ENCODE measurements around the gene NOPCHAP1.

NOPCHAP1 gene

DNA sequence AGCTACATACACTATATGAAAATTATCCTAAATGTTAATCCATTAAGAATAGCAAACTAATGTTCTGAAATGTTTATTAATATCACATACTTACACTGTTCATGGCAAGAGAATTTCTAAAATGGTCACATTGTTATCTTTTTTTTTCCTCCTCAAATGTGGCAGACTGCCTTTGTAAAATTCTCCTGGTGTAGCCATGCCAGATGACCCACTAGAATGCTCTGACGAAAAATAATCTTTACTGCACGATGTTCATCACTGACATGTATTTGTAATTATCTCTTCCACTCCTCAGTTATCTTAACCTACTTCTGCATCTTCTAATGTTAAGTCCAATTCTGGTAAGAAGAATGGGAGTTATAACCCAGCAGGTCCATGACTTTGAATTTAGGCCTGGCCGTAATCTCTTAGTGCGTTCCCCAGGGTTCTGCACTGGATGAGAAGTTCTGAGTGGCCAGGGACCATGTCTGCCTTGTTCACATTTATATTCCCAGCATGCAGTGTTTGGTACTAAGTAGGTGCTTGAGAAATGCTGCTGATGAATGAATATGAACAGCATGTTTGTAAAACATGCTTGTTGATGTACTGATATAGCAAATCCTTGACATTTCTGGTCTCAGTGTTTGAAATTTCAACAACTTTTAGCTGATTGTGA is 46.7 kb downstream of the NOPCHAP1 start:
- Histone ChIP-seq H3K4me3 (replicated peaks; ENCODE audit: insufficient read depth, low read length) (no peak overlapping the region), H3K27me3 (ENCODE audit: insufficient read depth, poor library complexity, severe bottlenecking) (no peaks in the 10 kb centered on the region), H3K27ac (replicated peaks) (no peak overlapping the region)
- no peak for DNase-seq (ENCODE audit: low read depth in 1 of 2, low spot score in 1 of 2)
- TF ChIP-seq GABPA (IDR thresholded peaks at IDR 0.05; ENCODE audit: low read depth) (no peak), POLR2AphosphoS5 (IDR thresholded peaks at IDR 0.05; ENCODE audit: low read depth) (no peak), SPI1 (IDR thresholded peaks at IDR 0.05; ENCODE audit: borderline replicate concordance, low read depth) (no peak)
- TF ChIP-seq, protein P1, sequence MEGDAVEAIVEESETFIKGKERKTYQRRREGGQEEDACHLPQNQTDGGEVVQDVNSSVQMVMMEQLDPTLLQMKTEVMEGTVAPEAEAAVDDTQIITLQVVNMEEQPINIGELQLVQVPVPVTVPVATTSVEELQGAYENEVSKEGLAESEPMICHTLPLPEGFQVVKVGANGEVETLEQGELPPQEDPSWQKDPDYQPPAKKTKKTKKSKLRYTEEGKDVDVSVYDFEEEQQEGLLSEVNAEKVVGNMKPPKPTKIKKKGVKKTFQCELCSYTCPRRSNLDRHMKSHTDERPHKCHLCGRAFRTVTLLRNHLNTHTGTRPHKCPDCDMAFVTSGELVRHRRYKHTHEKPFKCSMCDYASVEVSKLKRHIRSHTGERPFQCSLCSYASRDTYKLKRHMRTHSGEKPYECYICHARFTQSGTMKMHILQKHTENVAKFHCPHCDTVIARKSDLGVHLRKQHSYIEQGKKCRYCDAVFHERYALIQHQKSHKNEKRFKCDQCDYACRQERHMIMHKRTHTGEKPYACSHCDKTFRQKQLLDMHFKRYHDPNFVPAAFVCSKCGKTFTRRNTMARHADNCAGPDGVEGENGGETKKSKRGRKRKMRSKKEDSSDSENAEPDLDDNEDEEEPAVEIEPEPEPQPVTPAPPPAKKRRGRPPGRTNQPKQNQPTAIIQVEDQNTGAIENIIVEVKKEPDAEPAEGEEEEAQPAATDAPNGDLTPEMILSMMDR (IDR thresholded peaks at IDR 0.05; ENCODE audit: insufficient read depth, low read length) = no peak
- TF ChIP-seq, protein P2, sequence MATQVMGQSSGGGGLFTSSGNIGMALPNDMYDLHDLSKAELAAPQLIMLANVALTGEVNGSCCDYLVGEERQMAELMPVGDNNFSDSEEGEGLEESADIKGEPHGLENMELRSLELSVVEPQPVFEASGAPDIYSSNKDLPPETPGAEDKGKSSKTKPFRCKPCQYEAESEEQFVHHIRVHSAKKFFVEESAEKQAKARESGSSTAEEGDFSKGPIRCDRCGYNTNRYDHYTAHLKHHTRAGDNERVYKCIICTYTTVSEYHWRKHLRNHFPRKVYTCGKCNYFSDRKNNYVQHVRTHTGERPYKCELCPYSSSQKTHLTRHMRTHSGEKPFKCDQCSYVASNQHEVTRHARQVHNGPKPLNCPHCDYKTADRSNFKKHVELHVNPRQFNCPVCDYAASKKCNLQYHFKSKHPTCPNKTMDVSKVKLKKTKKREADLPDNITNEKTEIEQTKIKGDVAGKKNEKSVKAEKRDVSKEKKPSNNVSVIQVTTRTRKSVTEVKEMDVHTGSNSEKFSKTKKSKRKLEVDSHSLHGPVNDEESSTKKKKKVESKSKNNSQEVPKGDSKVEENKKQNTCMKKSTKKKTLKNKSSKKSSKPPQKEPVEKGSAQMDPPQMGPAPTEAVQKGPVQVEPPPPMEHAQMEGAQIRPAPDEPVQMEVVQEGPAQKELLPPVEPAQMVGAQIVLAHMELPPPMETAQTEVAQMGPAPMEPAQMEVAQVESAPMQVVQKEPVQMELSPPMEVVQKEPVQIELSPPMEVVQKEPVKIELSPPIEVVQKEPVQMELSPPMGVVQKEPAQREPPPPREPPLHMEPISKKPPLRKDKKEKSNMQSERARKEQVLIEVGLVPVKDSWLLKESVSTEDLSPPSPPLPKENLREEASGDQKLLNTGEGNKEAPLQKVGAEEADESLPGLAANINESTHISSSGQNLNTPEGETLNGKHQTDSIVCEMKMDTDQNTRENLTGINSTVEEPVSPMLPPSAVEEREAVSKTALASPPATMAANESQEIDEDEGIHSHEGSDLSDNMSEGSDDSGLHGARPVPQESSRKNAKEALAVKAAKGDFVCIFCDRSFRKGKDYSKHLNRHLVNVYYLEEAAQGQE (IDR thresholded peaks at IDR 0.05; ENCODE audit: insufficient replicate concordance, low read depth) = no peak

DNA sequence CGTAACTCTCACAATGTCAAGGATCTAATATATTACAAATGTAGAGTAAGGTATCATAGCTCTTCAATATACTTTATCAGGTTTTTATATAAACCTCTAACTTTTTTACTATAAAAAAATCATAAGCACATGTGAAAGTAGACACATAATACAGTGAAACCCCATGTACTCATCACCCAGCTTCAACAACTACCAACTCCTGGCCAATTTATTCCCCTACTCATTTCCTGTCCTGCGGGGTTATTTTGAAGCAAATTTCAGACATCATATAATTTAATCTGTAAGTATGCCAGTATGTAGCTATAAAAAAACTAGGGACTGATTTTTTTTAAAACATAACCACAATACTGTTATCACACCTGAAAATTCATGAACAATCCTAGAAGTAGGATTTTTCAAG is 47.7 kb downstream of the NOPCHAP1 start:
- Histone ChIP-seq H3K27ac (replicated peaks) (no peak overlapping the region), H3K4me3 (replicated peaks; ENCODE audit: insufficient read depth, low read length) (no peak overlapping the region), H3K27me3 (ENCODE audit: insufficient read depth, poor library complexity, severe bottlenecking) (no peaks in the 10 kb centered on the region)
- no peak for DNase-seq (ENCODE audit: low read depth in 1 of 2, low spot score in 1 of 2)
- TF ChIP-seq SPI1 (IDR thresholded peaks at IDR 0.05; ENCODE audit: borderline replicate concordance, low read depth) (no peak), POLR2AphosphoS5 (IDR thresholded peaks at IDR 0.05; ENCODE audit: low read depth) (no peak), GABPA (IDR thresholded peaks at IDR 0.05; ENCODE audit: low read depth) (no peak)
- TF ChIP-seq, protein P1 (IDR thresholded peaks at IDR 0.05; ENCODE audit: insufficient read depth, low read length) = no peak
